H1 (cell line): ENCODE measurements around the gene SCP2.

ENCODE experiments used
- BCL11A ChIP-seq, 2 experiments: IDR thresholded peaks; one replicate each; pipeline ENCODE4 v1.6.1; 2011; ENCODE audit warnings: low read depth in 2 of 2, low read length in 2 of 2, mild to moderate bottlenecking in 2 of 2
- CHD2 ChIP-seq: IDR thresholded peaks from 2 replicates; pipeline ENCODE4 v1.6.1; 2012; ENCODE audit warnings: low read length, improper control_type of control experiment
- CREB1 ChIP-seq: IDR thresholded peaks from 2 replicates; pipeline ENCODE4 v1.6.1; 2012; ENCODE audit warnings: inconsistent platforms
- CTCF ChIP-seq, 3 experiments: IDR thresholded peaks; 1 replicate in 2 of 3; 2 replicates in 1 of 3; pipeline versions ENCODE4 v1.5.1 to v1.6.1; 2011; ENCODE audit warnings: low read length in 3 of 3, mild to moderate bottlenecking in 3 of 3, inconsistent platforms in 2 of 3, low read depth in 1 of 3, moderate library complexity in 1 of 3; ENCODE audit not compliant: insufficient read depth in 1 of 3; ENCODE audit errors: control extremely low read depth in 1 of 3
- E2F6 ChIP-seq: IDR thresholded peaks from 2 replicates; pipeline ENCODE4 v1.6.1; 2012; ENCODE audit warnings: inconsistent platforms
- EZH2 ChIP-seq: fragments of 200-600 bp; sonication (generic); IDR thresholded peaks from 2 replicates; pipeline ENCODE4 v1.7.1; 2012; ENCODE audit warnings: low read depth, mild to moderate bottlenecking, moderate library complexity, low read length, inconsistent platforms; ENCODE audit not compliant: severe bottlenecking
- POLR2A ChIP-seq, 2 experiments: IDR thresholded peaks; 1 replicate in 1 of 2; 2 replicates in 1 of 2; pipeline ENCODE4 v1.6.1; 2011; ENCODE audit warnings: low read depth in 2 of 2, low read length in 2 of 2, mild to moderate bottlenecking in 2 of 2; ENCODE audit errors: control extremely low read depth in 1 of 2
- POLR2AphosphoS5 ChIP-seq: IDR thresholded peaks from 2 replicates; pipeline ENCODE4 v1.6.1; 2011; ENCODE audit warnings: low read depth, low read length
- RFX5 ChIP-seq: IDR thresholded peaks from 2 replicates; pipeline ENCODE4 v1.6.1; 2011; ENCODE audit warnings: low read depth, low read length, improper control_type of control experiment, borderline replicate concordance
- SIRT6 ChIP-seq: IDR thresholded peaks from one replicate; pipeline ENCODE4 v1.7.1; 2012; ENCODE audit warnings: low read length, inconsistent platforms
- SP2 ChIP-seq: IDR thresholded peaks from 2 replicates; pipeline ENCODE4 v1.6.1; 2012; ENCODE audit warnings: mild to moderate bottlenecking, low read length, inconsistent platforms
- SRF ChIP-seq: IDR thresholded peaks from 2 replicates; pipeline ENCODE4 v1.6.1; 2011; ENCODE audit warnings: mild to moderate bottlenecking, low read depth, low read length, moderate library complexity
- TAF1 ChIP-seq: IDR thresholded peaks from 2 replicates; pipeline ENCODE4 v1.6.1; 2011; ENCODE audit warnings: mild to moderate bottlenecking, low read depth, low read length
- ZNF274 ChIP-seq: IDR thresholded peaks from 2 replicates; pipeline ENCODE4 v1.7.0; 2012; ENCODE audit warnings: low read length, borderline replicate concordance; ENCODE audit errors: extremely low read depth

- TF ChIP-seq POLR2A (IDR thresholded peaks at IDR 0.05; ENCODE audit: control extremely low read depth in 1 of 2, low read depth in 2 of 2, low read length in 2 of 2) (no peak), RFX5 (no peak), ZNF274 (no peak), SIRT6 (no peak), CREB1 (no peak), SP2 (no peak), CHD2 (no peak), CTCF (IDR thresholded peaks at IDR 0.05; ENCODE audit: control extremely low read depth in 1 of 3, insufficient read depth in 1 of 3, low read depth in 1 of 3, low read length in 3 of 3) (no peak), TAF1 (no peak), POLR2AphosphoS5 (no peak), EZH2 (no peak), E2F6 (no peak), BCL11A (IDR thresholded peaks at IDR 0.05; ENCODE audit: low read depth in 2 of 2, low read length in 2 of 2) (no peak), SRF (no peak)
Observed at GRCh38 chr1:53089478-53090226, 162.6 kb downstream of the SCP2 start.
